ENCODE measurements around the gene RASSF8.
A peak's percentile ranks its signal among the peaks of the same experiment; 100 is the strongest.
"Not testable (repeated sequence)": the region's sequence is repeated elsewhere in the genome, so short reads cannot be mapped to it uniquely, and the experiment has no call there.

The RASSF8 gene

DNA sequence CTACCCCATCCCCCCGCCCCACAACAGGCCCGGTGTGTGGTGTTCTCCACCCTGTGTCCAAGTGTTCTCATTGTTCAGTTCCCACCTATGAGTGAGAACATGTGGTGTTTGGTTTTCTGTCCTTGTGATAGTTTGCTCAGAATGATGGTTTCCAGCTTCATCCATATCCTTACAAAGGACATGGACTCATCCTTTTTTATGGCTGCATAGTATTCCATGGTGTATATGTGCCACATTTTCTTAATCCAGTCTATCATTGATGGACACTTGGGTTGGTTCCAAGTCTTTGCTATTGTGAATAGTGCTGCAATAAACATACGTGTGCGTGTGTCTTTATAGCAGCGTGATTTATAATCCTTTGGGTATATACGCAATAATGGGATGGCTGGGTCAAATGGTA is 98.8 kb downstream of the RASSF8 start:
- not testable (repeated sequence) for H3K4me1 Mint-ChIP-seq; H3K4me3 Mint-ChIP-seq; DNase-seq; H3K36me3 Mint-ChIP-seq; H3K9me3 Mint-ChIP-seq; ATAC-seq (replicated peaks); H3K27ac Mint-ChIP-seq; H3K27me3 Mint-ChIP-seq

DNA sequence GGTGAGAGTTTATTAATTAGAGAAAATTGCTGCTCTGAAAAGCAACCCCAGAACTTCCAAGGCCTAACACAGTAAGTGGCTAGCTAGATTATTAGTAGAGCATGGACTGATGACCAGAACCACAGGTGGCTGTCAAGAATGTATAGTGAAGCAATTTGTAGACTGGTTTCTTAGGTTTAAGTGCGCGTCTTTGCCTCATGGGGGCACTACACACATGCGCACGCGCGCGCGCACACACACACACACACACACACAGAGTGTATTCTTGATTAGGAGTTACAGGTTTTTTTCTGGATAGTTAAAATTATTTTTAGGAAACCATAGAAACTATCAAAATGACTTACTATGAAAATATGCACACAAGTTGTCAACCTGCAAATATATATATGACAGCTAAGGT is 99.8 kb downstream of the RASSF8 start:
- Mint-ChIP-seq H3K36me3 (no peaks in the 10 kb centered on the region), H3K27me3 (no peaks in the 10 kb centered on the region), H3K4me1 (peaks cover 0 to 2% of the 10 kb centered on the region in 2 donors), H3K9me3 (no peaks in the 10 kb centered on the region), H3K4me3 (no peak overlapping the region), H3K27ac (no peak overlapping the region)
- DNase-seq (no peak), ATAC-seq (replicated peaks) (no peak)

DNA sequence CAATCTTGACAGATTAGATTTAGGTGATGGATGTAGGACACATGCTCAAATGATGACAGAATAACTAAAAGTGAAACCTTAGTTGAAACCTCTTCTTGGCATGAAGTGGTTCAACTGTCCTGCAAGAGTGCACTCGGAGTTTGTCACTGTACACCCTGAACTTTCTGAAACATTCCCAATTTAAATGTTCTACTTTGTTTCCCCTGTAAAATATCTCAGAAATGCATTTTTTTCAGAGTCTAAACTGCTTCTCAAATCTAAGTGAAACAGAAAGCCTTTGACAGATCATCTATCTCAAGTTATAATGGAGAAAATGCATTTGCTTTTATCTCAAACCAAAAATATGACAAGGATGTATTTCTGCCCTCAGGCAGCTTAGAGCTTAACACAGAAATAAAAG is 100.3 kb downstream of the RASSF8 start:
- H3K27ac Mint-ChIP-seq, result no peak overlapping the region
- peaks cover 0 to 2% of the 10 kb centered on the region in 2 donors for H3K4me1 Mint-ChIP-seq
- DNase-seq (no peak), ATAC-seq (replicated peaks) (no peak)
- H3K4me3 Mint-ChIP-seq, result no peak overlapping the region
- H3K27me3 Mint-ChIP-seq, result no peaks in the 10 kb centered on the region
- H3K9me3 Mint-ChIP-seq, result no peaks in the 10 kb centered on the region
- H3K36me3 Mint-ChIP-seq, result no peaks in the 10 kb centered on the region

DNA sequence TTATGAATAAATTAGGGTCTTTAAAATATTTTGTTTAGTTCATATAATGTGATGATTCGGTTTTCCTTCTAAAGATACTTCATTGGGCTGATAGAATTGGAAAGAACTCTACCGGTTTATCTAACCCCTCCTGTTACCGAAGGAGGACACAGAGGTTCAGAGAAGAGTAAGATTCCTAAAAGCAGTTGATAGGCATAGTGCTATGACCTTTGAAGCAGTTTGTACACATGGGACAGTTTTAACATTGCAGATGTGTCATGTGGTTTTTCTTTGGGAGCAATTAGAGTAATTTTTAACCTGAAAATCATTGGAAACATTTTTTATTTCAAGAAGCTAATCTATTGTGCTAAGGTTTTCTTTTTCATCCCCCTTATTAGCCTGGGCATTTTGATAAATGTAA is 103.5 kb downstream of the RASSF8 start:
- H3K27me3 Mint-ChIP-seq, result peaks cover 0 to 5% of the 10 kb centered on the region in 2 donors
- no peak overlapping the region for H3K27ac Mint-ChIP-seq
- ATAC-seq (replicated peaks), result no peak
- no peak overlapping the region for H3K4me3 Mint-ChIP-seq
- H3K36me3 Mint-ChIP-seq, result no peaks in the 10 kb centered on the region
- no peaks in the 10 kb centered on the region for H3K9me3 Mint-ChIP-seq
- H3K4me1 Mint-ChIP-seq, result peaks cover 0 to 2% of the 10 kb centered on the region in 2 donors
- DNase-seq, result no peak

DNA sequence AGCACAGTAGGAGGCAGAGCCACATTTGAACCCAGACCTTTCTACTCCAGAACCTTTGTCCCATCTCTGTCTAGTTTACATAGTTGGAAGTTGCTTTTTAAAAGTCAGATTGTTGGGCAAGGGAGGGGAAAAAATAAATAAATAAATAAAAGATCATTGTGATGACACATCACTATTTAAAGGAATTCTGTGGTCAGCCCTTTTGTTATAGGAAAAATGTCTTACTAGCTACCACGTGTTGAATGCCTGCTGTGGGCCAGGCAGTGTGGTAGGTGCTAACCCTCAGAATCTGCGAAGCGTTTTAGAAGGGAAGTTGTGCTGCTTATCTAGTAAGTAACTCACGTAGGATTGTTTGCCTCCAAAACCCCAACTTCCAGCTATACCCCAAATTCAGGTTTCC is 104.1 kb downstream of the RASSF8 start:
- no peaks in the 10 kb centered on the region for H3K36me3 Mint-ChIP-seq
- H3K9me3 Mint-ChIP-seq, result no peaks in the 10 kb centered on the region
- ATAC-seq (replicated peaks), result no peak
- H3K27me3 Mint-ChIP-seq, result peaks cover 0 to 5% of the 10 kb centered on the region in 2 donors
- peaks cover 0 to 2% of the 10 kb centered on the region in 2 donors for H3K4me1 Mint-ChIP-seq
- no peak overlapping the region for H3K4me3 Mint-ChIP-seq
- no peak for DNase-seq
- H3K27ac Mint-ChIP-seq, result no peak overlapping the region

DNA sequence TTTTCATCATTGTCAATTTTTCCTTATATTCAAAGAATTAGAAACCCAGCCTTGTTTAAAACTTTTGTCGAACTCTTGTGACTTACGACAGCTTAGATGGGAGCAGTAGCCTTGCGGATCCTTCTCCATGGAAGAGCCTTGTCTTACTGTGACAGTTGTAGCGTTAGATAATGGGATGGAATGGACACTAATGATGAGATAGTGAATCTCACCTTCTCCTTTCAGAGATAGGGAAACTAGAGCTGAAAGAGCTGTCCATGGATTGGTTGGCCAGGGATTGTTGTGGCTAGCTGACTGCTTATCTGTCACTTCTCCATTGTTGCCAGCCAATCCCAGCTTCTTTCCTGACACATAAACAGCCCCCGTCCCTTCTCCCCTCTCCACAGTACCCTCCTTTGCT is 107.0 kb downstream of the RASSF8 start:
- no peak overlapping the region for H3K27ac Mint-ChIP-seq
- no peaks in the 10 kb centered on the region for H3K9me3 Mint-ChIP-seq
- no peak overlapping the region for H3K4me3 Mint-ChIP-seq
- H3K4me1 Mint-ChIP-seq, result no peaks in the 10 kb centered on the region
- H3K36me3 Mint-ChIP-seq, result no peaks in the 10 kb centered on the region
- no peak for DNase-seq
- peaks cover 0 to 5% of the 10 kb centered on the region in 2 donors for H3K27me3 Mint-ChIP-seq
- no peak for ATAC-seq (replicated peaks)

DNA sequence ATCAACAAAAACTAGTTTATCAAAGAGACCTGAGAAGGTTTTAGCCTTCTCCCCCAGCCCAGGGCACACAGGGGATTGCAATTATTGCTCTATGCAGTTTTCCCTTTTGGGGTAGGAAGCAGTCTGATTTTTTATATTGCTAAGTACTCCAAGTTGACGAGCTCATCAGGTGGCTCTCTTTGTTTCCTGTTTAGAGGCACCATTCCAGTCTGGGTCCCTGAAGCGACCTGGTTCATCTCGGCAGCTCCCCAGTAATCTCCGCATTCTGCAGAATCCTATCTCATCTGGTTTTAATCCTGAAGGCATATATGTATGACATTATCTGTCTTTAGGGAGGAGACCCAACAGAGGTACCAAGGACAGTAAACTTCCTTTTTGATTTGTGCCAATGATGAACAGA is 110.0 kb downstream of the RASSF8 start:
- no peak for DNase-seq
- Mint-ChIP-seq H3K27me3 (peaks cover 0 to 5% of the 10 kb centered on the region in 2 donors), H3K4me3 (no peak overlapping the region), H3K27ac (no peak overlapping the region), H3K4me1 (no peaks in the 10 kb centered on the region), H3K36me3 (no peaks in the 10 kb centered on the region), H3K9me3 (no peaks in the 10 kb centered on the region)
- ATAC-seq (replicated peaks), result no peak

DNA sequence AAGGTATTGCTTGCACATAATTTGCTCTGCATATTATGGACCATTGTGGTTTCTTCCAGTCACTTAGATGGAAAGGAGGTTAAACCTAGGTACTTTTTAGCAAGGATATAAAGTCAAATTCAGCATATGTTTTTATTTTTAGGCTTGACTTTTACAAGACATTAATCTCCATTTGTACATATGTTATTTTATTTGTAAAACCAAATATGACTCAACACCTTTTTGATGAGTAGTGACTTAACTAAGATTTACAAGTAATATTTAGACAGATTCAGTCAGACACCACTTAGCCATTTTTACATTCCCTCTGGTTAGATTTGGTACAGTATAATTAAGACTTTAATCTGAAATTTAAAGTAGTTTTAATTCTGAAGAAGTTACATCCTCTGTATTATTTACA is 111.3 kb downstream of the RASSF8 start:
- ATAC-seq (replicated peaks) (no peak), DNase-seq (no peak)
- Mint-ChIP-seq H3K36me3 (no peaks in the 10 kb centered on the region), H3K9me3 (no peaks in the 10 kb centered on the region), H3K4me1 (no peaks in the 10 kb centered on the region), H3K27ac (no peak overlapping the region), H3K27me3 (peaks cover 0 to 3% of the 10 kb centered on the region in 2 donors), H3K4me3 (no peak overlapping the region)

DNA sequence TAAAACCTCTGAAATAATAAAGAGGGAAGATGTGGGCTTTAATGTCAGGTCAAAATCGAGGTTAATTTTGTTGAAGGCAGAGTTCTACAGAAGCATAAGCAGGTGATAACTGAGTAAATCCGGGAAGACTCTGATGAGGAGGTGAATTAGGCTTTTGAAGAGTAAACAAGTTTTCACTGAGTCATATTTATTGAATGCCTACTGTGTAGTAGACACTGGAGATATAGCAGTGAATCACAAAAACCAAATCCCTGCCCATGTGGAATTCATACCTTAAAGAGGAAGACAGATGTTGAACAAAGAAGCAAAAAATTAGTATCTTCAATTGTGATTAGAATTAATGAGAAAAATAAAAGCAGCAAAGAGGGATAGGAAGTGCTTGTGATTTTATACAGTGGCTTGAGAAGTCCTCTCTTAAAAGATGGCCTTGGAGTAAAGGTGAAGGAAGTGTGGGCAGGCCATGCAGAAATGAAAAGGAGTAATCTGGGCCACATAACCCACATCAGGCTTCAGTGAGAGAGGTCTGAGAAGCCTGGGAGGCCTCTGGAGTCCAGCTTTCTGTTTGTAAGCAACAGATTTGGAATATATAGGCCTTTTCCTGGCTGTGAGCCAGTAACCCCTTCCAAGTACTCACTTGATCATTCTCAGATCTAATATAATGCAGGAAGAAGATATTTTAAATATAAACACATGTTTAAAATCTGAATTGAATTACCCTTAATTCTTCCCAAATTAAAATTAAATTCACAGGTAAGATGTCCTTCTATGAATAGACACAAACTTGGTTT is 119.6 kb downstream of the RASSF8 start:
- Mint-ChIP-seq H3K36me3 (no peaks in the 10 kb centered on the region), H3K27me3 (no peaks in the 10 kb centered on the region), H3K27ac (no peak overlapping the region), H3K4me3 (no peak overlapping the region), H3K9me3 (peaks cover 9 to 15% of the 10 kb centered on the region in 2 donors), H3K4me1 (peaks cover 3 to 7% of the 10 kb centered on the region in 2 donors)
- DNase-seq, result no peak
- no peak for ATAC-seq (replicated peaks)

DNA sequence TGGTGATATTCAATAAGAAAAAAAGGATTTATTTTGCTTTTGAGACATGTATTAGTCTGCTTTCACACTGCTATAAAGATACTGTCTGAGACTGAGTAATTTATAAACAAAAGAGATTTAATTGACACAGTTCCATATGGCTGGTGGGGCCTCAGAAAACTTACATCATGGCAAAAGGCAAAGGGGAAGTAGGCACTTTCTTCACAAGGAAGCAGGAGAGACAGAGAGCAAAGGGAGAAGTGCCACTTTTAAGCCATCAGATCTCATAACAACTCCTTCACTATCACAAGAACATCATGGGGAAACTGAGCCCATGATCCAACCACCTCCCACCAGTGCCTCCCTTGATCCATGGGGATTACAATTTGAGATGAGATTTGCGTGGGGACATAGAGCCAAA is 122.4 kb downstream of the RASSF8 start:
- ATAC-seq (replicated peaks) (no peak), DNase-seq (no peak)
- H3K4me3 Mint-ChIP-seq, result no peak overlapping the region
- H3K27ac Mint-ChIP-seq, result no peak overlapping the region
- peaks cover 2 to 6% of the 10 kb centered on the region in 2 donors for H3K36me3 Mint-ChIP-seq
- H3K27me3 Mint-ChIP-seq, result no peaks in the 10 kb centered on the region
- H3K4me1 Mint-ChIP-seq, result peaks cover 3 to 7% of the 10 kb centered on the region in 2 donors
- peaks cover 9 to 15% of the 10 kb centered on the region in 2 donors for H3K9me3 Mint-ChIP-seq

DNA sequence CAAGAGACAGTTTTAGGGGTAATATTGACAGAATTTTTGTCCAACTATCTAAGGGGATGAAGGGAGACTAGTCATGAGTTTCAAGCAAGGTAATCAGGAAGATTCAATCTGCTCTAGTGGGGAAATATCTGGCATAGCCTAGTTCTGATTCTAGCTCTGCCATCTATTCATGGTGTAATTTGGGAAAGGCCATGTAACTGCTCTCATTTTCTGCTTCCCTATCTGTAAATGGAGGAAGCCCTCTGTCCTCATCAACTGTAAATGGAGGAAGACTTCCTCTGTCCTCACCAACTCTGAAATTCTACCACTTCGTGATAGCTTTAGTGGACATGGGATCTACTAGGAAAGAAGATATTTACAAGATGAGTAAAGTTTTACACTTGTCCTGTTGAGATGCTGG is 128.5 kb downstream of the RASSF8 start:
- Mint-ChIP-seq H3K36me3 (peaks cover 2 to 6% of the 10 kb centered on the region in 2 donors), H3K9me3 (peaks cover 8 to 9% of the 10 kb centered on the region in 2 donors), H3K27me3 (no peaks in the 10 kb centered on the region), H3K4me1 (peaks cover 5 to 7% of the 10 kb centered on the region in 2 donors), H3K4me3 (no peak overlapping the region), H3K27ac (no peak overlapping the region)
- ATAC-seq (replicated peaks) (no peak), DNase-seq (no peak)

DNA sequence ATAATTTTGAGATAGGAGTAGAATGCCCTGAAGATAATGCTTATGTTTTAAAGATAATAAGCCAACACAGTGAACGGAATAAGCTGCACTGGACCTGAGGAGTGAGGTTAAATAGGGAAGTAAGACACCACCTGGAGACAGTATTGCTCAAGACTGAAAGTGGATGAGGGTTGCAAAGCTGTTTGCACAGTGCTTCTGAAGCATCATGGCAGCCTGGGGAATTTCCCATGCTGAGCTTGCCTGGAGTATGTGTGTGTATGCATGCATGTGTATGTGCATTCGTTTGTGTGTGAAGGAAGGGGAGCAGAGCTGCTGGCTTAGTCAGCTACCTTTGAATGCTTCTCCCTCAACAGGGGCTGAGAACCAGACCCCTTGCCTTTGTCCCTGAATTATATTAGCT is 130.5 kb downstream of the RASSF8 start:
- H3K27me3 Mint-ChIP-seq, result no peaks in the 10 kb centered on the region
- no peak overlapping the region for H3K4me3 Mint-ChIP-seq
- ATAC-seq (replicated peaks), result peak; percentile 99
- H3K4me1 Mint-ChIP-seq, result peaks cover 5 to 7% of the 10 kb centered on the region in 2 donors
- H3K9me3 Mint-ChIP-seq, result no peaks in the 10 kb centered on the region
- H3K27ac Mint-ChIP-seq, result no peak overlapping the region
- peak; percentile 39 for DNase-seq
- H3K36me3 Mint-ChIP-seq, result peaks cover 2 to 6% of the 10 kb centered on the region in 2 donors

DNA sequence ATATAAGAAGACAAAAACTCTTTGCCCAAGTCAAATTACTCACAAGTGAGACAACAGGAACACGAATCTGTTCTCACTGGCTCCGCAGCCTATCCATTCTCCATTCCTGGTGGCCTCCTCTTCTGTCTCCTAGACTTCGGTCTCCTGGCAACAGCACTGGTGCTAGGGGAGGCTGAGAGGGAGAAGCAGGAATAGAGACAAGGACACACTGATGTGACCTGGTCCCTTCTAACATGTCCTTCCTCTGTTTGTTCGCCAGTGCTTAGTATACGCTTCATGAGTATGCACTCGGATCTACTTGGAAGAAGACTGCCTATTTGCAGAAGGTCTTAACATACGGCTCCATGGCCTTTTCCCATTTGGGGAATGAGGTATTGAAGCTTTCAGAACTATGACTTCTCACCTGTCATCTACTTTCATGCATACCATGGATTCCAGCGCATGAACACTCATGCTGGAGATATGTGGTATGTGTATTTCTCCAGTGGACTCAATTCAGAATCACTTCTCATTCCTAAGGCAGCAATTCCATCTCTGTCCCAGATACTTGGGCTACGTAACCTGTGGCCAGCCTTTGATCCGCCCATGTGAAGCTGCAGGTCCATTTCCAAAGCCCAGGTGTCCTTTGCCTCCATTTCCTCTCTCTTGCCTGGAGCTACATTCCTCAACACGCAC is 132.5 kb downstream of the RASSF8 start:
- no peak for DNase-seq
- H3K9me3 Mint-ChIP-seq, result no peaks in the 10 kb centered on the region
- H3K27me3 Mint-ChIP-seq, result no peaks in the 10 kb centered on the region
- no peak for ATAC-seq (replicated peaks)
- no peak overlapping the region for H3K4me3 Mint-ChIP-seq
- H3K36me3 Mint-ChIP-seq, result no peaks in the 10 kb centered on the region
- peaks cover 5 to 7% of the 10 kb centered on the region in 2 donors for H3K4me1 Mint-ChIP-seq
- no peak overlapping the region for H3K27ac Mint-ChIP-seq

DNA sequence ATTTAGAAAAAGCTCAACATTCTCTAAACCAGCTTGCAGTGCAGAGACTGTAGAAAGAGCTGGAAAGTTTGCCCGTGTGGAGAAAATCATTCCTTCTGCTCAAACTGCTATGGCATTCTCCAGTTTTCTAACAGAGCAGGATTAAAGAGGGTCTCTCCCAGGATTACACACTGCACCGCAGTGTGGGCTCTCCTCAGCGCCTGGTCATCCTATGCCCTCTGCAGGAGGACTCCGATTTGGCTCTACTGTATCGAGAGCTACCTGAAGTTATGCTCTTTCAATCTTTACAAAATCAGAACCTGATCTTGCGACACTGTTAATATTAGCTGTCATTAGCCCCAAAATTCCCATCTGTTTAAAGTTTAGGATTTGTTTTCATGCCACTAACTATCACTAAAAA is 133.3 kb downstream of the RASSF8 start:
- DNase-seq, result no peak
- no peaks in the 10 kb centered on the region for H3K36me3 Mint-ChIP-seq
- H3K4me3 Mint-ChIP-seq, result no peak overlapping the region
- H3K4me1 Mint-ChIP-seq, result peaks cover 5 to 7% of the 10 kb centered on the region in 2 donors
- no peak overlapping the region for H3K27ac Mint-ChIP-seq
- no peaks in the 10 kb centered on the region for H3K27me3 Mint-ChIP-seq
- no peaks in the 10 kb centered on the region for H3K9me3 Mint-ChIP-seq
- ATAC-seq (replicated peaks), result no peak

All from stimulated activated naive B cell treated with anti-CD40 and anti-IgM and Interleukin-4, amounts not matched to agents 10 μg/mL and 1 μg/mL and 100 μg/mL, for 72 hours (primary cell).